ENCODE results near the gene KSR1. TPM values are rescaled to one million over a fixed set of nuclear protein-coding genes. Genes with fewer than 3 reads are reported as not detected.

KSR1 gene
- total RNA-seq, 1 donor: 6.5 TPM

- no peak overlapping the region for H2AFZ ChIP-seq (ENCODE audit: low read length)
- no peak for DNase-seq (ENCODE audit: insufficient read length, low spot score, missing footprints)
- H3K4me3 ChIP-seq (ENCODE audit: insufficient read depth, low read length): no peak overlapping the region
- no peaks in the 10 kb centered on the region for H3K9me3 ChIP-seq (ENCODE audit: low read depth, low read length)
- no peak for TF ChIP-seq CTCF (IDR thresholded peaks at IDR 0.05; ENCODE audit: extremely low read depth, low read depth, low read length)
- no peak overlapping the region for H3K4me2 ChIP-seq (ENCODE audit: insufficient read depth, low read length)
- H3K27ac ChIP-seq (ENCODE audit: low read depth, low read length): no peak overlapping the region
- H3K79me2 ChIP-seq (ENCODE audit: insufficient read depth, low read length): no peaks in the 10 kb centered on the region
- H3K36me3 ChIP-seq (ENCODE audit: insufficient read depth, low read length): no peaks in the 10 kb centered on the region
- peaks cover 12% of the 10 kb centered on the region for H4K20me1 ChIP-seq (ENCODE audit: insufficient read depth, low read length)
- peaks cover 6% of the 10 kb centered on the region for H3K27me3 ChIP-seq (ENCODE audit: insufficient read depth, low read length)
- H3K4me1 ChIP-seq (ENCODE audit: insufficient read depth, low read length): peaks cover 6% of the 10 kb centered on the region
Measured at GRCh38 chr17:27473748-27474609, 17.7 kb downstream of the KSR1 start.

GRCh38 chr17:27475070-27475673 is 18.9 kb downstream of the KSR1 start:
- Histone ChIP-seq H2AFZ (ENCODE audit: low read length) (no peak overlapping the region), H3K4me2 (ENCODE audit: insufficient read depth, low read length) (no peak overlapping the region), H4K20me1 (ENCODE audit: insufficient read depth, low read length) (peaks cover 11% of the 10 kb centered on the region), H3K36me3 (ENCODE audit: insufficient read depth, low read length) (no peaks in the 10 kb centered on the region), H3K9me3 (ENCODE audit: low read depth, low read length) (no peaks in the 10 kb centered on the region), H3K27me3 (ENCODE audit: insufficient read depth, low read length) (peaks cover 6% of the 10 kb centered on the region), H3K4me1 (ENCODE audit: insufficient read depth, low read length) (peaks cover 6% of the 10 kb centered on the region), H3K27ac (ENCODE audit: low read depth, low read length) (no peak overlapping the region), H3K79me2 (ENCODE audit: insufficient read depth, low read length) (no peaks in the 10 kb centered on the region), H3K4me3 (ENCODE audit: insufficient read depth, low read length) (no peak overlapping the region)
- DNase-seq (ENCODE audit: insufficient read length, low spot score, missing footprints): no peak
- TF ChIP-seq CTCF (IDR thresholded peaks at IDR 0.05; ENCODE audit: extremely low read depth, low read depth, low read length): no peak

GRCh38 chr17:27475981-27476895 is 20.0 kb downstream of the KSR1 start:
- TF ChIP-seq CTCF (IDR thresholded peaks at IDR 0.05; ENCODE audit: extremely low read depth, low read depth, low read length): no peak
- H4K20me1 ChIP-seq (ENCODE audit: insufficient read depth, low read length): peaks cover 11% of the 10 kb centered on the region
- no peaks in the 10 kb centered on the region for H3K9me3 ChIP-seq (ENCODE audit: low read depth, low read length)
- H3K4me1 ChIP-seq (ENCODE audit: insufficient read depth, low read length): peaks cover 6% of the 10 kb centered on the region
- no peaks in the 10 kb centered on the region for H3K79me2 ChIP-seq (ENCODE audit: insufficient read depth, low read length)
- peak; percentile 31 for DNase-seq (ENCODE audit: insufficient read length, low spot score, missing footprints)
- no peaks in the 10 kb centered on the region for H3K36me3 ChIP-seq (ENCODE audit: insufficient read depth, low read length)
- no peak overlapping the region for H3K4me3 ChIP-seq (ENCODE audit: insufficient read depth, low read length)
- H3K27me3 ChIP-seq (ENCODE audit: insufficient read depth, low read length): peaks cover 6% of the 10 kb centered on the region
- no peak overlapping the region for H2AFZ ChIP-seq (ENCODE audit: low read length)
- H3K27ac ChIP-seq (ENCODE audit: low read depth, low read length): no peak overlapping the region
- no peak overlapping the region for H3K4me2 ChIP-seq (ENCODE audit: insufficient read depth, low read length)

All from osteoblast (primary cell).